ENCODE data around the gene TMEM132C. TPM values are rescaled to one million over a fixed set of nuclear protein-coding genes. Genes with fewer than 3 reads are reported as not detected.

Gene TMEM132C
- polyA plus RNA-seq, 2 of the 4 experiments (the other 2 are of a cell fraction) = not detected

DNA sequence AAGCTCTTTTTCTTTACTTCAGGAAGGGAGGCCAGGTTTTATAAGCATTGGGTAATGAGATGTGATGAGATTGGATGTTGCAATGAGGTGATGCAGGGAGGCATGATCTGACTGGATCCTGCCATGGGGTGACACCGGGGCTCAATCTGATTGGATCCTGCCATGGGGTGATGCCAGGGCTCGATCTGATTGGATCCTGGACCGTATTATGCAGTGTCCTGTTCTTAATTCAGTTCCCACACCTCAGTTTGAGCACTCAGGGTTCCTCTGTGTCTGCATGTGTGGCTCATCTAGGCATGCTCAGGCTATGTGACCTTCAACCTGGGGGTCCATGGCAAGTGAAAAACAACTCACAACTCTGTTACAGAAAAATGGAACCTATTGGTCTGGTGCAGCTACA lies 390.4 kb downstream of the TMEM132C start:
- TF ChIP-seq, protein P1, sequence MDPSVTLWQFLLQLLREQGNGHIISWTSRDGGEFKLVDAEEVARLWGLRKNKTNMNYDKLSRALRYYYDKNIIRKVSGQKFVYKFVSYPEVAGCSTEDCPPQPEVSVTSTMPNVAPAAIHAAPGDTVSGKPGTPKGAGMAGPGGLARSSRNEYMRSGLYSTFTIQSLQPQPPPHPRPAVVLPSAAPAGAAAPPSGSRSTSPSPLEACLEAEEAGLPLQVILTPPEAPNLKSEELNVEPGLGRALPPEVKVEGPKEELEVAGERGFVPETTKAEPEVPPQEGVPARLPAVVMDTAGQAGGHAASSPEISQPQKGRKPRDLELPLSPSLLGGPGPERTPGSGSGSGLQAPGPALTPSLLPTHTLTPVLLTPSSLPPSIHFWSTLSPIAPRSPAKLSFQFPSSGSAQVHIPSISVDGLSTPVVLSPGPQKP (IDR thresholded peaks at IDR 0.05; ENCODE audit: low read depth, low read length) = no peak
- H3K9me3 ChIP-seq = no peaks in the 10 kb centered on the region
- FAIRE-seq (no peak), ATAC-seq (no peak), DNase-seq (ENCODE audit: low read depth in 1 of 2, low spot score in 1 of 2) (no peak)
- H3K4me1 ChIP-seq = no peaks in the 10 kb centered on the region
- H3K4me3 ChIP-seq = no peak overlapping the region
- H3K27ac ChIP-seq = no peak overlapping the region
- CTCF ChIA-PET = interaction anchor here (0.9 kb wide), 1 partner anchor 9 kb away, joined by 3 read pairs; no protein-coding TSS in a partner anchor
- H3K4me2 ChIP-seq = no peak overlapping the region
- POLR2A ChIA-PET = no interaction called here
- WGBS (ENCODE audit: missing lambda C conversion rate) = 0% methylated on average over 3 of the region's 3 CpGs

DNA sequence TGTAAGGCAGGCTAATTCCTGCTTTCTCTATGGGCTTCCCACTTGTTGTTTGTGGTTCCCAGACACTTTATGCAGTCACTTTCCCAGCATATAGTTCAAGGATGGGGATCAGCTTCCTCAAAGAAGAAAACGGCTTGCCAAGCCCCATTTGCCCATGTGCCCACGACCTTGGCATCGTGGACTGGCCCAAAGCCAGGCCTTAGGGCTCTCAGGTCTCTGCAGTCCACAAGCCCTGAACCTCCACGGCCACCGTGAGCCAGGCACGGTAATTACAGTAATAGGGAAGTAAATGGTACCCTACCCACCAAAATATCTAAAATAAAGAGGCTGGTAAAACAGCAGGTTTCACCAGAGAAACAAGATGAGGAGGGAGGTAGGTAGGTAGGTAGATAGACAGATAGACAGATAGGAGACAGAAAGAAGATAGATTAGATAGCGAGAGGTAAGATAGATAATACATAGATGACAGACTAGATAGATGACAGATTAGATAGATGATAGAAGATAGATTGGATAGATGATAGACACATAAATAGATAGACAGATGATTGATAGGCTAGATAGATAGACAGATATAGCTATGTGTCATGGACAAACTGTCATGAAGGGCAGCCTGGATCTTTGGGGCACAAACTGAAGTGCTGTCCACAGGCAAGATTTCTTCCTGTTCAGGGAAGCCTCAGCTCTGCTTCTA lies 393.7 kb downstream of the TMEM132C start:
- H3K4me1 ChIP-seq = no peaks in the 10 kb centered on the region
- ChIA-PET CTCF (no interaction called here), POLR2A (no interaction called here)
- WGBS (ENCODE audit: missing lambda C conversion rate) = 5% methylated on average over 7 of the region's 7 CpGs
- H3K4me2 ChIP-seq = no peak overlapping the region
- H3K27ac ChIP-seq = no peak overlapping the region
- no peaks in the 10 kb centered on the region; the same call in 2 of the 3 replicates for H3K9me3 ChIP-seq
- FAIRE-seq (no peak), DNase-seq (ENCODE audit: low read depth in 1 of 2, low spot score in 1 of 2) (no peak), ATAC-seq (no peak)
- no peak overlapping the region for H3K4me3 ChIP-seq
- no peak for TF ChIP-seq EP300 (IDR thresholded peaks at IDR 0.05)
- TF ChIP-seq EHF (CRISPR knock-in tag; IDR thresholded peaks at IDR 0.05) = no peak
- TF ChIP-seq SMC3 (IDR thresholded peaks at IDR 0.05) = no peak
- no peak for TF ChIP-seq HOXA7 (CRISPR knock-in tag; IDR thresholded peaks at IDR 0.05)
- TF ChIP-seq CEBPB (IDR thresholded peaks at IDR 0.05) = no peak
- TF ChIP-seq, protein P2, sequence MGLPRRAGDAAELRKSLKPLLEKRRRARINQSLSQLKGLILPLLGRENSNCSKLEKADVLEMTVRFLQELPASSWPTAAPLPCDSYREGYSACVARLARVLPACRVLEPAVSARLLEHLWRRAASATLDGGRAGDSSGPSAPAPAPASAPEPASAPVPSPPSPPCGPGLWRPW (IDR thresholded peaks at IDR 0.05) = no peak
- TF ChIP-seq GATA3 (IDR thresholded peaks at IDR 0.05; ENCODE audit: borderline replicate concordance) = no peak
- TF ChIP-seq, protein P3, sequence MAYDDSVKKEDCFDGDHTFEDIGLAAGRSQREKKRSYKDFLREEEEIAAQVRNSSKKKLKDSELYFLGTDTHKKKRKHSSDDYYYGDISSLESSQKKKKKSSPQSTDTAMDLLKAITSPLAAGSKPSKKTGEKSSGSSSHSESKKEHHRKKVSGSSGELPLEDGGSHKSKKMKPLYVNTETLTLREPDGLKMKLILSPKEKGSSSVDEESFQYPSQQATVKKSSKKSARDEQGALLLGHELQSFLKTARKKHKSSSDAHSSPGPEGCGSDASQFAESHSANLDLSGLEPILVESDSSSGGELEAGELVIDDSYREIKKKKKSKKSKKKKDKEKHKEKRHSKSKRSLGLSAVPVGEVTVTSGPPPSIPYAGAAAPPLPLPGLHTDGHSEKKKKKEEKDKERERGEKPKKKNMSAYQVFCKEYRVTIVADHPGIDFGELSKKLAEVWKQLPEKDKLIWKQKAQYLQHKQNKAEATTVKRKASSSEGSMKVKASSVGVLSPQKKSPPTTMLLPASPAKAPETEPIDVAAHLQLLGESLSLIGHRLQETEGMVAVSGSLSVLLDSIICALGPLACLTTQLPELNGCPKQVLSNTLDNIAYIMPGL (CRISPR knock-in tag; IDR thresholded peaks at IDR 0.05; ENCODE audit: borderline replicate concordance) = no peak
- TF ChIP-seq NR3C1 (IDR thresholded peaks at IDR 0.05) = no peak
- TF ChIP-seq NFE2L2 (conservative IDR thresholded peaks at IDR 0.05; ENCODE audit: low read length) = no peak
- no peak for TF ChIP-seq JUNB (IDR thresholded peaks at IDR 0.05)

DNA sequence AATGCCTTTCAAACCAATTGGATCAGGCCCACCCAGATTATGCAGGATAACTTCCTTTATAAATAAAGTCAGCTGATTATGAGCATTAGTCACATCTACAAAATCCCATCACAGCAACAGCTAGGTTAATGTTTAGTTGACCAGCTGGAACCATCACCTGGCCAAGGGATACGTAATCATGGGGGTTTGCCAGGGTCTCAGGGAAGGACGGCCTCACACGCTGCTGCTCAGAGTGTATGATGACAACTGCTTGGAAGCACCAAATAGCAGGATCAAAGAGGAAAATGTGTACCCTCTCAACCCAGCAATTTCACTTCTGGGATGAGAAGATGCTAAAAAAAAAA lies 394.2 kb downstream of the TMEM132C start:
- WGBS (ENCODE audit: missing lambda C conversion rate) = 0% methylated on average over 3 of the region's 3 CpGs
- TF ChIP-seq ZFP36 (IDR thresholded peaks at IDR 0.05; ENCODE audit: borderline replicate concordance, partially characterized antibody) (no peak), SREBF2 (IDR thresholded peaks at IDR 0.05) (no peak), CBX2 (IDR thresholded peaks at IDR 0.05; ENCODE audit: borderline replicate concordance, low read depth) (no peak), HOXB5 (CRISPR knock-in tag; IDR thresholded peaks at IDR 0.05) (no peak), FOXS1 (CRISPR knock-in tag; IDR thresholded peaks at IDR 0.05) (no peak), MAFK (IDR thresholded peaks at IDR 0.05; ENCODE audit: partially characterized antibody) (no peak), POLR2AphosphoS2 (conservative IDR thresholded peaks at IDR 0.05; ENCODE audit: low read length) (no peak), RNF2 (IDR thresholded peaks at IDR 0.05; ENCODE audit: borderline replicate concordance, low read depth) (no peak), HDAC2 (IDR thresholded peaks at IDR 0.05) (no peak), GATA3 (IDR thresholded peaks at IDR 0.05; ENCODE audit: borderline replicate concordance) (no peak), FOSB (CRISPR knock-in tag; IDR thresholded peaks at IDR 0.05) (no peak), CHD2 (IDR thresholded peaks at IDR 0.05; ENCODE audit: low read length, partially characterized antibody) (no peak), NR3C1 (IDR thresholded peaks at IDR 0.05) (no peak), KDM5A (IDR thresholded peaks at IDR 0.05) (no peak), TFCP2L1 (CRISPR knock-in tag; IDR thresholded peaks at IDR 0.05) (no peak), EP300 (IDR thresholded peaks at IDR 0.05) (no peak)
- TF ChIP-seq, protein P4, sequence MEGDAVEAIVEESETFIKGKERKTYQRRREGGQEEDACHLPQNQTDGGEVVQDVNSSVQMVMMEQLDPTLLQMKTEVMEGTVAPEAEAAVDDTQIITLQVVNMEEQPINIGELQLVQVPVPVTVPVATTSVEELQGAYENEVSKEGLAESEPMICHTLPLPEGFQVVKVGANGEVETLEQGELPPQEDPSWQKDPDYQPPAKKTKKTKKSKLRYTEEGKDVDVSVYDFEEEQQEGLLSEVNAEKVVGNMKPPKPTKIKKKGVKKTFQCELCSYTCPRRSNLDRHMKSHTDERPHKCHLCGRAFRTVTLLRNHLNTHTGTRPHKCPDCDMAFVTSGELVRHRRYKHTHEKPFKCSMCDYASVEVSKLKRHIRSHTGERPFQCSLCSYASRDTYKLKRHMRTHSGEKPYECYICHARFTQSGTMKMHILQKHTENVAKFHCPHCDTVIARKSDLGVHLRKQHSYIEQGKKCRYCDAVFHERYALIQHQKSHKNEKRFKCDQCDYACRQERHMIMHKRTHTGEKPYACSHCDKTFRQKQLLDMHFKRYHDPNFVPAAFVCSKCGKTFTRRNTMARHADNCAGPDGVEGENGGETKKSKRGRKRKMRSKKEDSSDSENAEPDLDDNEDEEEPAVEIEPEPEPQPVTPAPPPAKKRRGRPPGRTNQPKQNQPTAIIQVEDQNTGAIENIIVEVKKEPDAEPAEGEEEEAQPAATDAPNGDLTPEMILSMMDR (IDR thresholded peaks at IDR 0.05) = no peak
- TF ChIP-seq, protein P5, sequence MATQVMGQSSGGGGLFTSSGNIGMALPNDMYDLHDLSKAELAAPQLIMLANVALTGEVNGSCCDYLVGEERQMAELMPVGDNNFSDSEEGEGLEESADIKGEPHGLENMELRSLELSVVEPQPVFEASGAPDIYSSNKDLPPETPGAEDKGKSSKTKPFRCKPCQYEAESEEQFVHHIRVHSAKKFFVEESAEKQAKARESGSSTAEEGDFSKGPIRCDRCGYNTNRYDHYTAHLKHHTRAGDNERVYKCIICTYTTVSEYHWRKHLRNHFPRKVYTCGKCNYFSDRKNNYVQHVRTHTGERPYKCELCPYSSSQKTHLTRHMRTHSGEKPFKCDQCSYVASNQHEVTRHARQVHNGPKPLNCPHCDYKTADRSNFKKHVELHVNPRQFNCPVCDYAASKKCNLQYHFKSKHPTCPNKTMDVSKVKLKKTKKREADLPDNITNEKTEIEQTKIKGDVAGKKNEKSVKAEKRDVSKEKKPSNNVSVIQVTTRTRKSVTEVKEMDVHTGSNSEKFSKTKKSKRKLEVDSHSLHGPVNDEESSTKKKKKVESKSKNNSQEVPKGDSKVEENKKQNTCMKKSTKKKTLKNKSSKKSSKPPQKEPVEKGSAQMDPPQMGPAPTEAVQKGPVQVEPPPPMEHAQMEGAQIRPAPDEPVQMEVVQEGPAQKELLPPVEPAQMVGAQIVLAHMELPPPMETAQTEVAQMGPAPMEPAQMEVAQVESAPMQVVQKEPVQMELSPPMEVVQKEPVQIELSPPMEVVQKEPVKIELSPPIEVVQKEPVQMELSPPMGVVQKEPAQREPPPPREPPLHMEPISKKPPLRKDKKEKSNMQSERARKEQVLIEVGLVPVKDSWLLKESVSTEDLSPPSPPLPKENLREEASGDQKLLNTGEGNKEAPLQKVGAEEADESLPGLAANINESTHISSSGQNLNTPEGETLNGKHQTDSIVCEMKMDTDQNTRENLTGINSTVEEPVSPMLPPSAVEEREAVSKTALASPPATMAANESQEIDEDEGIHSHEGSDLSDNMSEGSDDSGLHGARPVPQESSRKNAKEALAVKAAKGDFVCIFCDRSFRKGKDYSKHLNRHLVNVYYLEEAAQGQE (IDR thresholded peaks at IDR 0.05) = no peak
- H3K27ac ChIP-seq = no peak overlapping the region
- no peak for ATAC-seq
- H3K9me3 ChIP-seq = no peaks in the 10 kb centered on the region; the same call in 2 of the 3 replicates
- H3K4me2 ChIP-seq = no peak overlapping the region
- FAIRE-seq = no peak
- POLR2A ChIA-PET = no interaction called here
- no peak for DNase-seq (ENCODE audit: low read depth in 1 of 2, low spot score in 1 of 2)
- CTCF ChIA-PET = no interaction called here
- H3K4me3 ChIP-seq = no peak overlapping the region
- H3K4me1 ChIP-seq = no peaks in the 10 kb centered on the region
